AG04450 (cell line): ENCODE data around the gene B3GALNT1. TPM values are rescaled to one million over a fixed set of nuclear protein-coding genes. Genes with fewer than 3 reads are reported as not detected.

Source experiments
- CTCF ChIA-PET: fragments of 300-600, 350-600 bp; formaldehyde crosslinking; extraction: SDS; loops from one replicate; lab custom pipeline; 2022; ENCODE audit warnings: antibody characterized with exemption, inconsistent platforms; lab: Charles Lee
- POLR2A ChIA-PET: fragments of 350-600 bp; formaldehyde crosslinking; extraction: SDS; loops from one replicate; lab custom pipeline; 2021; ENCODE audit warnings: antibody characterized with exemption, inconsistent platforms; lab: Yijun Ruan, JAX
- DNase-seq: peaks from one replicate; pipeline ENCODE4 v3.0.0-alpha.2; 2011; ENCODE audit warnings: low read depth, low spot score
- H3K27ac ChIP-seq: one replicate; pipeline ENCODE4 v1.5.1; 2012; ENCODE audit warnings: low read depth, low read length, control low read depth
- H3K27me3 ChIP-seq: one replicate; pipeline ENCODE4 v1.6.0; 2012; ENCODE audit warnings: low read length; ENCODE audit not compliant: control insufficient read depth, insufficient read depth
- H3K4me3 ChIP-seq: 2 replicates; pipeline ENCODE4 v1.5.1; 2011; ENCODE audit warnings: mild to moderate bottlenecking, low read depth, low read length, control low read depth
- H3K9me3 ChIP-seq: 2 replicates; pipeline ENCODE4 v1.5.1; 2012; ENCODE audit warnings: low read length; ENCODE audit not compliant: control insufficient read depth, insufficient read depth
- CTCF ChIP-seq: IDR thresholded peaks from 2 replicates; pipeline ENCODE4 v1.5.1; 2011; ENCODE audit warnings: low read depth, low read length, control low read depth, inconsistent platforms
- polyA plus RNA-seq: library from polyadenylated mRNA; depleted of rRNA; stranded (reverse); fragments of >200 nt; gene quantifications from 2 replicates; pipeline ENCODE4 v1.2.3, GENCODE V29; 2011

B3GALNT1 gene
- polyA plus RNA-seq, 1 experiment: 8.8 TPM

DNA sequence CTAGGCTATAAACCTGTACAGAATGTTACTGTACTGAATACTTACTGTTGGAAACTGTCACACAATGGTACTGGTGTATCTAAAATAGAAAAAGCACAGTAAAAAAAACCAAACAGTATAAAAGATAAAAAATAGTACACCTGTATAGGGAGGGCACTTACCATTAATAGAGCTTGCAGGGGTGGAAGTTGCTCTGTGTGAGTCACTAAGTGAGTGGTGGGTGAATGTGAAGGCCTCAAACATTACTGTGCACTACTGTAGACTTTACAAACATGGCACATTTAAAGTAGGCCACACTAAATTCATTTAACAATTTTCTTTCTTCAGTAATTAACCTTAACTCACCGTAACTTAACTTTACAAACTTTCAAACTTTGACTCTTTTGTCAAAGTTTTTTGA, 22.0 kb downstream of the B3GALNT1 start:
- Histone ChIP-seq H3K27me3 (no peaks in the 10 kb centered on the region), H3K27ac (no peak overlapping the region), H3K4me3 (no peak overlapping the region), H3K9me3 (no peaks in the 10 kb centered on the region)
- CTCF ChIA-PET: interaction anchor here (0.8 to 1.2 kb wide), 2 partner anchors 14 to 192 kb away, joined by 3 read pairs; no protein-coding TSS in a partner anchor
- TF ChIP-seq CTCF: no peak
- POLR2A ChIA-PET: no interaction called here
- no peak for DNase-seq

- Histone ChIP-seq H3K27ac (no peak overlapping the region), H3K27me3 (no peaks in the 10 kb centered on the region), H3K9me3 (no peaks in the 10 kb centered on the region), H3K4me3 (no peak overlapping the region)
- POLR2A ChIA-PET: no interaction called here
- CTCF ChIA-PET: no interaction called here
- DNase-seq: no peak
- no peak for TF ChIP-seq CTCF
Observed at GRCh38 chr3:161082063-161082462, 23.1 kb downstream of the B3GALNT1 start.

- Histone ChIP-seq H3K27ac (no peak overlapping the region), H3K9me3 (no peaks in the 10 kb centered on the region), H3K4me3 (no peak overlapping the region), H3K27me3 (no peaks in the 10 kb centered on the region)
- no peak for TF ChIP-seq CTCF
- CTCF ChIA-PET: no interaction called here
- POLR2A ChIA-PET: no interaction called here
- no peak for DNase-seq
Observed at GRCh38 chr3:161081633-161082032, 23.5 kb downstream of the B3GALNT1 start.

- no peak for TF ChIP-seq CTCF
- POLR2A ChIA-PET: no interaction called here
- Histone ChIP-seq H3K27ac (no peak overlapping the region), H3K9me3 (no peaks in the 10 kb centered on the region), H3K4me3 (no peak overlapping the region), H3K27me3 (no peaks in the 10 kb centered on the region)
- CTCF ChIA-PET: no interaction called here
- no peak for DNase-seq
Observed at GRCh38 chr3:161073181-161073580, 32.0 kb downstream of the B3GALNT1 start.

GRCh38 chr3:161072751-161073150, 32.4 kb downstream of the B3GALNT1 start:
- no peak for TF ChIP-seq CTCF
- H3K4me3 ChIP-seq: no peak overlapping the region
- no peak overlapping the region for H3K27ac ChIP-seq
- POLR2A ChIA-PET: no interaction called here
- DNase-seq: no peak
- H3K27me3 ChIP-seq: no peaks in the 10 kb centered on the region
- H3K9me3 ChIP-seq: no peaks in the 10 kb centered on the region
- CTCF ChIA-PET: no interaction called here
